Activated CD8-positive, alpha-beta T cell treated with anti-CD3 and anti-CD28 coated beads, Interleukin-2, amount 10 ng/mL, durations not matched to agents 7 days and 5 days (primary cell): ENCODE results near the gene ZFAND2B. TPM values are rescaled to one million over a fixed set of nuclear protein-coding genes. Genes with fewer than 3 reads are reported as not detected.

Experiments used
- ATAC-seq: fragments of 150-1000 bp; cut with Tn5 transposase; one replicate; pipeline ENCODE4 v1.10.0; 2021; ENCODE audit warnings: moderate library complexity
- CTCF ChIA-PET: fragments of 350-600 bp; sonication (Branson Sonifier 250); formaldehyde crosslinking; loops from one replicate; lab custom pipeline; 2021; ENCODE audit warnings: antibody characterized with exemption; lab: Charles Lee
- POLR2A ChIA-PET: fragments of 350-600 bp; sonication (Branson Sonifier 250); formaldehyde crosslinking; loops from one replicate; lab custom pipeline; 2021; ENCODE audit warnings: antibody characterized with exemption; lab: Charles Lee
- DNase-seq: peaks from one replicate; pipeline ENCODE4 v3.0.0-alpha.2; 2020
- H3K27ac Mint-ChIP-seq: one replicate; pipeline ENCODE4 v1.8.0; 2021; ENCODE audit warnings: mild to moderate bottlenecking, mixed read lengths
- H3K27me3 Mint-ChIP-seq: one replicate; pipeline ENCODE4 v1.8.0; 2021; ENCODE audit warnings: low read depth, mixed read lengths
- H3K36me3 Mint-ChIP-seq: one replicate; pipeline ENCODE4 v1.8.0; 2021; ENCODE audit warnings: low read depth, mixed read lengths
- H3K4me1 Mint-ChIP-seq: one replicate; pipeline ENCODE4 v1.8.0; 2021; ENCODE audit warnings: low read depth, mixed read lengths
- H3K4me3 Mint-ChIP-seq: one replicate; pipeline ENCODE4 v1.8.0; 2021; ENCODE audit warnings: mild to moderate bottlenecking, mixed read lengths
- H3K9me3 Mint-ChIP-seq: one replicate; pipeline ENCODE4 v1.8.0; 2022; ENCODE audit warnings: mixed read lengths; ENCODE audit not compliant: insufficient read depth
- total RNA-seq, 2 experiments: library from RNA; stranded (reverse); gene quantifications; one replicate each; pipeline ENCODE4 v1.2.3, GENCODE V29; 2021

Gene ZFAND2B
- total RNA-seq, 2 experiments from 2014 or later: 57.0 to 59.5 TPM

DNA sequence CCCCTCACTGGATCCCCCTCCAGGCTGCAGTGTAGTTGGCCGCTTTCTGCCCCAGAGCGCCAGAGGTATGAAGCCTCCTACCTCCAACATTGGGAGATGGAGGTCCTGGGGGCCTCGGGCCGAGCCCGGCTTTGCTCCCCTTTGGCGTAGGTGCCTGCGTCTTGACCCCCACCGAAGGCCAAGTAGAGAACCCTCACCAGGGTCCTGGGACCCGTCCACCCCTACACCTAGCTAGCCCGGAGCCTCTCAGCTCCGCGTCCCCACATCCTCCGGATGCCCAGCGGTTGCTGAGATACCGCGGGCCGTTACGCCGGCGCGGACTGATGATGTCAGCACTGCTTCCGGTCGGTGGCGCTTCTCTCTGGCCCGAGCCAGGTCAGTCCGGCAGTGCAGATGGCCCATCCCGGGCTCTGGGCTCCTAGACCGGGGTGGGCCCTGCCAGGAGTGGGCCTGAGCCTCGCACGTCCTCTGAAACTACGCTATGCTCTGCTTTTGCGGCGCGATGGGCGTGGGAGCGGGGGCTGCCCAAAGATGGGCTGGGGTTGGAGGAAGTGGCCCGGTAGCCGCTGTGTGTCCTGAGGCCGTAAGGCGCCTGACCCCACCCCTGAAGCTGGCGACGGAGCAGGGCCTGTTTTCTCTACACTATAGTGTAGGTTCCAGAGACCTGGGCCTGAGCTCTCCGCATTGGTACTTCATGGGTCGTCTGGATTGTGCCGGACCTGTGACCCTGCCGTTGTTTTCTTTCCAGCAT lies 38.7 kb downstream of the ZFAND2B start, which contains the start of the genes GLB1L and STK16:
Gene GLB1L, minus strand, starts transcription at position 297 of the 751 bp plus-strand sequence. CDS start 1,871 bp downstream, outside the sequence.
Gene STK16, plus strand, starts transcription at position 332 of the 751 bp plus-strand sequence. CDS start 521 bp downstream, outside the sequence.
- no peaks in the 10 kb centered on the region for H3K9me3 Mint-ChIP-seq
- H3K36me3 Mint-ChIP-seq: peaks cover 46% of the 10 kb centered on the region
- ATAC-seq (peak; percentile 74), DNase-seq (peak; percentile 92)
- H3K27ac Mint-ChIP-seq: peak within 1 kb of the TSS; percentile 100
- POLR2A ChIA-PET: interaction anchor here (0.5 to 3.9 kb wide), 16 partner anchors 9 to 86 kb away, joined by 3 to 66 read pairs (median 6); partner anchors contain the start of genes ANKZF1, ATG9A, CNPPD1 and DNAJB2
- no peaks in the 10 kb centered on the region for H3K27me3 Mint-ChIP-seq
- H3K4me1 Mint-ChIP-seq: peaks cover 66% of the 10 kb centered on the region
- H3K4me3 Mint-ChIP-seq: peak within 1 kb of the TSS; percentile 99
- CTCF ChIA-PET: interaction anchor here (0.9 to 6.3 kb wide), 13 partner anchors 10 to 85 kb away, joined by 3 to 65 read pairs (median 5); partner anchors contain the start of genes ABCB6, ANKZF1, ATG9A and DNAJB2

DNA sequence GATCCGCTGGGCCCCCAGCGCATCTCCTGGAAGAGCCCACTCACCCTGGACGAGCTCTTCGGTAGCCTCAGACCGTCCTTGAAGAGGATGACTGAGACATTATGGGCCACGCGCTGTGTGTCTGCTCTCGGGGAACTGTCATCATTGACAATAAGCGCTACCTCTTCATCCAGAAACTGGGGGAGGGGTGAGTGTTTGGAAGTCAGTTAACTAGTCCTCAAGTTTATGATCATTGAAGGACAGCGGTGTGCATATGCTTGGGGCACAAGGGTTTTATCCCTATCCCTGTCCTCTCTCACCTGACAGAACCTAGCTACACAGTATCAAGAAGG lies 39.3 kb downstream of the ZFAND2B start:
- Mint-ChIP-seq H3K36me3 (peaks cover 52% of the 10 kb centered on the region), H3K27ac (peak overlapping the region; percentile 100), H3K27me3 (no peaks in the 10 kb centered on the region), H3K4me3 (peak overlapping the region; percentile 99), H3K4me1 (peaks cover 71% of the 10 kb centered on the region), H3K9me3 (no peaks in the 10 kb centered on the region)
- CTCF ChIA-PET: interaction anchor here (0.9 to 6.3 kb wide), 8 partner anchors 9 to 85 kb away, joined by 3 to 65 read pairs (median 8); partner anchors contain the start of genes ANKZF1, ATG9A, DNAJB2 and NHEJ1
- DNase-seq (peak; percentile 42), ATAC-seq (no peak)
- POLR2A ChIA-PET: interaction anchor here (0.9 to 3.9 kb wide), 10 partner anchors 9 to 70 kb away, joined by 3 to 66 read pairs (median 10); partner anchors contain the start of genes ANKZF1, ATG9A, CNPPD1 and DNAJB2

DNA sequence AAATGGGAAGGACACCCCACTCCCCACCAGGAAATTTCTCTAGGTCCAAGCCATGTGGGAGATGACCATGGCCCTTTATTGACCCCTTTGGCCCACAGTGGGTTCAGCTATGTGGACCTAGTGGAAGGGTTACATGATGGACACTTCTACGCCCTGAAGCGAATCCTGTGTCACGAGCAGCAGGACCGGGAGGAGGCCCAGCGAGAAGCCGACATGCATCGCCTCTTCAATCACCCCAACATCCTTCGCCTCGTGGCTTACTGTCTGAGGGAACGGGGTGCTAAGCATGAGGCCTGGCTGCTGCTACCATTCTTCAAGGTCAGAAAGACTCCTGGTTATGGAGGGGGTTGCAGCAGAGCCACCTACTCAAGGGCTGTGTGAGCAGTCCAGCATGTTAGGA lies 40.0 kb downstream of the ZFAND2B start:
- peak overlapping the region; percentile 99 for H3K4me3 Mint-ChIP-seq
- ChIA-PET POLR2A (interaction anchor here (0.9 to 3.9 kb wide), 7 partner anchors 8 to 46 kb away, joined by 3 to 66 read pairs (median 19); partner anchors contain the start of genes ANKZF1, ATG9A, DNAJB2 and TUBA4A), CTCF (interaction anchor here (1.9 to 6.3 kb wide), 4 partner anchors 8 to 48 kb away, joined by 8 to 65 read pairs (median 26); partner anchors contain the start of genes ANKZF1, ATG9A, DNAJB2 and TUBA4A)
- DNase-seq (peak; percentile 24), ATAC-seq (no peak)
- H3K4me1 Mint-ChIP-seq: peaks cover 78% of the 10 kb centered on the region
- no peaks in the 10 kb centered on the region for H3K27me3 Mint-ChIP-seq
- peaks cover 59% of the 10 kb centered on the region for H3K36me3 Mint-ChIP-seq
- no peaks in the 10 kb centered on the region for H3K9me3 Mint-ChIP-seq
- peak overlapping the region; percentile 100 for H3K27ac Mint-ChIP-seq

DNA sequence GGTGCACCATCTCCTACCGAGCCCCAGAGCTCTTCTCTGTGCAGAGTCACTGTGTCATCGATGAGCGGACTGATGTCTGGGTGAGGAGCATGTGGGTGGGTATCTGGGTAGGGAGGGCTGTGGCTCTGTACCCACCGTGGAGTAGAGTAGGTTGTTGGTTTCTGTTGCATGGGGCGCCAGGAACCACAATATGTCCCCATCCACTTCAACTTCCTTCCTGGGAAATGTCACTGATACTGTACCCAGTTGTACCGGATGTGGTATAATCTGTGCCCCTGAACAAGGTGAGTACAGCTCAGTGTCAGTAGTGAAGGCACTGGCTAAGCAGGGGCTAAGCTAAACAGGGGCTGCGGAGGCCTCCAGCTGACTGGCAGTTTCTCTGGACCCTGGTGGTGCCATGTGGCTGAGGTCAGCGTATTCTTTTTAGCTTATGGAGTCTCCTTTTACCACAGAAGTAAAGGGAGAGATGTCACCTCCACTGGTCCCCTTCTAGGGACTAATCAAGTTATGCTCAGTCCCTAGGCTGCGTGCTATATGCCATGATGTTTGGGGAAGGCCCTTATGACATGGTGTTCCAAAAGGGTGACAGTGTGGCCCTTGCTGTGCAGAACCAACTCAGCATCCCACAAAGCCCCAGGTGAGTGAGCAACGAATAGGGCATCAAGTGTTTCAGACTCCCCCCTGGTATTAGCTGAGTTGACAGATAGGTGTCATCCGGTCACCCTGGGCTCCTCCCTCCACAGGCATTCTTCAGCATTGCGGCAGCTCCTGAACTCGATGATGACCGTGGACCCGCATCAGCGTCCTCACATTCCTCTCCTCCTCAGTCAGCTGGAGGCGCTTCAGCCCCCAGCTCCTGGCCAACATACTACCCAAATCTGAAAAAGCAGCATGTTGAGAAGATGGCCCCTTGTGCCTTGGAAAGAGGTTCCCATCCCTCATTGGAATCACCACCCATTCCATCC lies 41.4 kb downstream of the ZFAND2B start:
- peaks cover 84% of the 10 kb centered on the region for H3K4me1 Mint-ChIP-seq
- no peaks in the 10 kb centered on the region for H3K27me3 Mint-ChIP-seq
- H3K9me3 Mint-ChIP-seq: no peaks in the 10 kb centered on the region
- DNase-seq: peak; percentile 83
- H3K27ac Mint-ChIP-seq: peak overlapping the region; percentile 100
- H3K4me3 Mint-ChIP-seq: peak overlapping the region; percentile 99
- ATAC-seq: peak; percentile 51
- H3K36me3 Mint-ChIP-seq: peaks cover 72% of the 10 kb centered on the region
- CTCF ChIA-PET: interaction anchor here (0.7 to 6.3 kb wide), 13 partner anchors 9 to 93 kb away, joined by 3 to 65 read pairs (median 4); partner anchors contain the start of genes ANKZF1, ATG9A, DNAJB2 and SLC23A3
- POLR2A ChIA-PET: interaction anchor here (0.8 to 3.6 kb wide), 11 partner anchors 10 to 72 kb away, joined by 3 to 30 read pairs (median 5); partner anchors contain the start of genes ABCB6, ANKZF1, ATG9A and CNPPD1

DNA sequence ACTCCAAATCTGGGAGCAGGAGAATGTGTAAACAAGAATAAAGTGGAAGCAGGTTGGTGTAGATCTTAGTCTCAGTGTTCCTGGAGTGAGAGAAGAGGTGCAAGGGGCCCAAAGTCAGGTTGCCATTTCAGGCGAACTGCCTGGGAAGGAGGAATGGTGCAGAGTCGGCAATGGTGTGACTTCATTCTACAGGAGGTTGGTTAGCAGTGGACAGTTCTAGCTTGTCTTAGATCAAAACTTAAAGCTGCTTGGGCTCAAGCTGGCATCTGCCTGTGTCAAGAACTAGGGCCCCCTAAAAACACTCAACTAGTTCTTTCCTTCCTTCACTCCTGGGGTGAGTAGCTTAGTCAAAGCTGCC lies 42.2 kb downstream of the ZFAND2B start:
- ATAC-seq (no peak), DNase-seq (no peak)
- peak overlapping the region; percentile 100 for H3K27ac Mint-ChIP-seq
- H3K4me1 Mint-ChIP-seq: peaks cover 77% of the 10 kb centered on the region
- H3K4me3 Mint-ChIP-seq: peak overlapping the region; percentile 99
- ChIA-PET POLR2A (interaction anchor here (0.8 to 3.6 kb wide), 10 partner anchors 10 to 72 kb away, joined by 3 to 30 read pairs (median 6); partner anchors contain the start of genes ABCB6, ANKZF1, ATG9A and CNPPD1), CTCF (interaction anchor here (0.9 to 6.3 kb wide), 13 partner anchors 10 to 89 kb away, joined by 3 to 65 read pairs (median 5); partner anchors contain the start of genes ANKZF1, ATG9A, DNAJB2 and SLC23A3)
- H3K27me3 Mint-ChIP-seq: no peaks in the 10 kb centered on the region
- peaks cover 71% of the 10 kb centered on the region for H3K36me3 Mint-ChIP-seq
- no peaks in the 10 kb centered on the region for H3K9me3 Mint-ChIP-seq

DNA sequence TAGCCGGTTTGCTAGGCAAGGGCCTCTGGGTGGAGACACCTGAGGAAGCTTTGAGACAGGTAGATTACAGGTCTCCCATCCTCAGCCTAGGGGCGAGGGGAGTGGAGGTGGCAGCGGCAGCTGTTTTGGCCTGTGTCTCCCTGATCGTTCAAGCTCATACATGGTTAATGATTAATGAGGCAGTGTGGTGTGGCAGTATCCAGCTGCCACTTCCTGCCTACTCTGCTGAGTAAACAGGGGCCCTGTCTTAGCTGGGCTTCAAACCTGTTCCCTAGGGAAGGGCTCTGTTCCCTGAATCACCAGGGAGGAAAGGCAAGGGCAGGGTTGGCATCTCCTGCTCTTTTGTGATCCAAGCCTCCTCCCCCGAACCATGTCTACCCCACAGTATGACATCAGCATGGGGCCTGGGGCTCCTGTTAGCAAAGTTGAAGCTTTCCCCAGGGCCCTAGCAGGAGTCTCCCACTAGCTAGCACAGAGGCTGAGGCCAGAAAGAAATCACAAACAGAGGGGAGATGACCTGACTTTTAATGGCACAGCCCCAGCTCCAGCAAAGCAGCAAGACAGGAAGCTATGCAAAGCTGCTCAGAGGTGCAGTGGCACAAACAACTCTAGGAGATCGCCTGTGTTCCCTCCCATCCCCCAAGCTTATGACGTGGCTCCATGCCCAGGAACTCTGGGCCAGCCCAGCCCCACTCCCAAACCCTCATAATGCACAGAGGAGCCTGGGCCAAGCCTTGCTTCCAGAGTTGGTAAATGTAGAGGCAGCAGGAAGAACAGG lies 42.8 kb downstream of the ZFAND2B start:
- Mint-ChIP-seq H3K27ac (peak overlapping the region; percentile 100), H3K36me3 (peaks cover 71% of the 10 kb centered on the region), H3K4me3 (peak overlapping the region; percentile 99), H3K27me3 (no peaks in the 10 kb centered on the region), H3K4me1 (peaks cover 73% of the 10 kb centered on the region), H3K9me3 (no peaks in the 10 kb centered on the region)
- POLR2A ChIA-PET: interaction anchor here (0.6 to 3.6 kb wide), 12 partner anchors 10 to 90 kb away, joined by 3 to 30 read pairs (median 4); partner anchors contain the start of genes ABCB6, ANKZF1, ATG9A and CNPPD1
- CTCF ChIA-PET: interaction anchor here (0.9 to 6.3 kb wide), 12 partner anchors 10 to 539 kb away, joined by 3 to 65 read pairs (median 5); partner anchors contain the start of genes ANKZF1, ATG9A, DNAJB2 and SLC23A3
- DNase-seq: peak; percentile 63
- no peak for ATAC-seq

DNA sequence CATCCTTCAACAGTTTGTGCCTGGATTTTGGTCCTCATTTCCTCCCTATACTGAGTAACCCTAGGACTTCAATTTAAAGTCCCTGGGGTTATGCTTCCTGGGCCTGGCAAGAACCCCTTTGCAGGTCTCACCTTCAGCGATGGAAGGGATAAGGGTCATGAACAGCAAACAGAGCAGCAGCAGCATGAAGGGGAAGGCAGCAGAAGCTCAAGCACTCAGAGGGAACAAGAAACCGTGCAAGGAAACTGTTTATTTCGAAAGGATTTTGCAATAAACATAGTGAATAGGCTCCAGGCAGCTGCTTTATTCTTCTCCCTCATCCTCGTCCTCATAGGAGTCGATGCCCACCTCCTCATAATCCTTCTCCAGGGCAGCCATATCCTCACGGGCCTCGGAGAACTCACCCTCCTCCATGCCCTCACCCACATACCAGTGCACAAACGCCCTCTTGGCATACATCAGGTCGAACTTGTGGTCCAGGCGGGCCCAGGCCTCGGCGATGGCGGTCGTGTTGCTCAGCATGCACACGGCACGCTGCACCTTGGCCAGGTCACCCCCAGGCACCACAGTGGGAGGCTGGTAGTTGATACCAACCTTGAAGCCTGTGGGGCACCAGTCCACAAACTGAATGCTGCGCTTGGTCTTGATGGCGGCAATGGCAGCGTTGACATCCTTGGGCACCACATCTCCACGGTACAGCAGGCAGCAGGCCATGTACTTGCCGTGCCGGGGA lies 43.6 kb downstream of the ZFAND2B start:
- H3K4me1 Mint-ChIP-seq: peaks cover 75% of the 10 kb centered on the region
- no peaks in the 10 kb centered on the region for H3K9me3 Mint-ChIP-seq
- ATAC-seq (no peak), DNase-seq (peak; percentile 34)
- peak overlapping the region; percentile 100 for H3K27ac Mint-ChIP-seq
- no peaks in the 10 kb centered on the region for H3K27me3 Mint-ChIP-seq
- CTCF ChIA-PET: interaction anchor here (0.7 to 6.3 kb wide), 9 partner anchors 11 to 540 kb away, joined by 3 to 65 read pairs (median 6); partner anchors contain the start of genes ANKZF1, ATG9A and DNAJB2
- H3K4me3 Mint-ChIP-seq: peak overlapping the region; percentile 99
- POLR2A ChIA-PET: interaction anchor here (0.6 to 3.6 kb wide), 9 partner anchors 10 to 90 kb away, joined by 3 to 30 read pairs (median 3); partner anchors contain the start of genes ANKZF1, ATG9A, CNPPD1 and DNAJB2
- H3K36me3 Mint-ChIP-seq: peaks cover 71% of the 10 kb centered on the region

DNA sequence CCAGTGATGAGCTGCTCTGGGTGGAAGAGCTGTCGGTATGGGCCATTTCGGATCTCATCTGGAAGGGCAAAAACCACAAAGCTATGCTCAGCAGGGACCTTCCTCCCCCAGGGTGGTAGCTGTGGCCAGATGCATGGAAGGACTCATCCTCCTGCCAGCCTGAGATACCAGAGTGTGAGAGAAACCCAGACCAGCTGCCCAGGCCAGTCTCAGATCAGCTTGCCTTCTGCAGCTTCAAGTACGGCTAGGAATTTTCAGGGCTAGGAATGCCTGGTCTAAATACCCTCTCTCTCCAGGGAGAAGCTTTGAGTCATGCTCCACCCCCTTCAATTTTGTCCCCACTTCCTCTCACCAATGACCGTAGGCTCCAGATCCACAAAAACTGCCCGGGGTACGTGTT lies 45.1 kb downstream of the ZFAND2B start:
- CTCF ChIA-PET: interaction anchor here (0.8 to 6.2 kb wide), 6 partner anchors 22 to 81 kb away, joined by 3 to 79 read pairs (median 10); partner anchors contain the start of genes ANKZF1, ATG9A, DNAJB2 and SLC23A3
- H3K27ac Mint-ChIP-seq: peak overlapping the region; percentile 100
- POLR2A ChIA-PET: interaction anchor here (0.7 to 4.6 kb wide), 5 partner anchors 10 to 75 kb away, joined by 3 to 77 read pairs (median 8); partner anchors contain the start of genes ANKZF1, ATG9A, CNPPD1 and DNAJB2
- no peaks in the 10 kb centered on the region for H3K9me3 Mint-ChIP-seq
- no peak for ATAC-seq
- H3K4me1 Mint-ChIP-seq: peaks cover 67% of the 10 kb centered on the region
- H3K36me3 Mint-ChIP-seq: peaks cover 63% of the 10 kb centered on the region
- DNase-seq: no peak
- H3K4me3 Mint-ChIP-seq: peak overlapping the region; percentile 99
- H3K27me3 Mint-ChIP-seq: no peaks in the 10 kb centered on the region

DNA sequence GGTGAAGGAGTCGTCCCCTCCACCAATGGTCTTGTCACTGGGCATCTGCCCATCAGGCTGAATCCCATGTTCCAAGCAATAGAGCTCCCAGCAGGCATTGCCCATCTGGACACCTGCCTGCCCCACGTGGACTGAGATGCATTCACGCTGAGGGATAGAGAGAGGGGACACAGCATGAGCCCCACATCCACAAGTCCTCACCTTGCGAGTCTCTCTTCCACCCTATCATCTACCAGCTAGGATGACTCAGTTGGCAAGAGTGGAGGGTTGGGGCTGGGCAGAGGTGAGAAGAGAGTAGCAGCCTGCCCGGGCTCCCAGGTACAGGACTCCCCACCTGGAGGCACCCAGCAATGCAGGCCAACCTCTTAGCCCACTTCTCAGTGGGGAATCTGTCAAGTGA lies 45.5 kb downstream of the ZFAND2B start:
- no peaks in the 10 kb centered on the region for H3K9me3 Mint-ChIP-seq
- no peaks in the 10 kb centered on the region for H3K27me3 Mint-ChIP-seq
- peak overlapping the region; percentile 100 for H3K27ac Mint-ChIP-seq
- POLR2A ChIA-PET: interaction anchor here (0.7 to 4.6 kb wide), 13 partner anchors 10 to 75 kb away, joined by 3 to 77 read pairs (median 6); partner anchors contain the start of genes ABCB6, ANKZF1, ATG9A and CNPPD1
- H3K4me3 Mint-ChIP-seq: peak overlapping the region; percentile 99
- ATAC-seq: no peak
- CTCF ChIA-PET: interaction anchor here (0.9 to 6.2 kb wide), 7 partner anchors 22 to 93 kb away, joined by 4 to 79 read pairs (median 10); partner anchors contain the start of genes ANKZF1, ATG9A, DNAJB2 and SLC23A3
- DNase-seq: peak; percentile 46
- H3K4me1 Mint-ChIP-seq: peaks cover 63% of the 10 kb centered on the region
- H3K36me3 Mint-ChIP-seq: peaks cover 58% of the 10 kb centered on the region
